ENCODE measurements around the gene DQX1.

- no peak for TF ChIP-seq CTCF (IDR thresholded peaks at IDR 0.05; ENCODE audit: poor library complexity)
- no peak for TF ChIP-seq EZH2phosphoT487 (IDR thresholded peaks at IDR 0.05; ENCODE audit: low read depth, severe bottlenecking, unreplicated experiment)
- TF ChIP-seq EZH2 (IDR thresholded peaks at IDR 0.05; ENCODE audit: borderline replicate concordance), result no peak
Observed at GRCh38 chr2:74553892-74554819, 28.1 kb upstream of the DQX1 start, which contains the start of the genes DOK1 and LOXL3.

Data from hepatocyte (in vitro differentiated cells).